BE2C (cell line): ENCODE measurements around the gene BLNK.

Source experiments
- DNase-seq: peaks from one replicate; pipeline ENCODE4 v3.0.0-alpha.2; 2020
- H3K27me3 ChIP-seq: fragments of 250-450 bp; sonication (Bioruptor Pico); 2 replicates; pipeline ENCODE4 v1.5.1; 2020; ENCODE audit warnings: mild to moderate bottlenecking
- H3K36me3 ChIP-seq: fragments of 250-450 bp; sonication (Bioruptor Pico); 2 replicates; pipeline ENCODE4 v1.5.1; 2020; ENCODE audit warnings: mild to moderate bottlenecking
- H3K4me1 ChIP-seq: fragments of 250-450 bp; sonication (Bioruptor Pico); 2 replicates; pipeline ENCODE4 v1.5.1; 2020
- H3K4me3 ChIP-seq: 2 replicates; pipeline ENCODE4 v1.5.1; 2011; ENCODE audit warnings: low read depth, low read length
- H3K9me3 ChIP-seq: fragments of 250-450 bp; sonication (Bioruptor Pico); 2 replicates; pipeline ENCODE4 v1.5.1; 2020
- TF ChIP-seq, protein P1 (sequence below): IDR thresholded peaks from 2 replicates; pipeline ENCODE4 v1.5.1; 2012; ENCODE audit warnings: mild to moderate bottlenecking, low read depth, low read length

The BLNK gene

DNA sequence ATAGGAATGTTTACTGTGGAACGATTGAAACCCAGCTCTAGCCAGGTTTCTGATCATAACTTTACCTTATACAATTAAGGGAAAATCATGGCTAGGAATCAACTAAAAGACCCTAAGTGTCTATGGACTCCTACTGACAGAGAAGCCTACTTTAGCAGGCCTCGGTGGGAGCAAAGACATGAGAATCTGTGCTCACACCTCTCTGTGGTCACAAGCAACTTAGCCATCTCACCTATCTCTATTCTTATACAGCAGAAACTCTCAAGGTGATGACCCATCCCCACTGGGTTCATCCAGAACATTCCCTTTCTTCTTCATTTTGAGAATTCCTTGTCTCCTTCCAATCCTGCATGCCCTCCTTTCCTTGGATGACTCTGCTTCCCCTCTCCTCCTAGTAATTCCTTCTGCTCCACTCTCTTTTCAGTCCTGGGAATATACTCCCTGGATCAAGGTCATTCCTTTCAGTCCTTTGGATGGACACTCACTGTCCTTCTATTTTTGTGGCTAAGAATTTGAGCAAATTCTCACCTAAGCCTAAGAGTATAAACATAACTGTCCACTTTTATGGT is 2.9 kb downstream of the BLNK start:
- no peaks in the 10 kb centered on the region for H3K27me3 ChIP-seq
- no peaks in the 10 kb centered on the region for H3K4me1 ChIP-seq
- H3K9me3 ChIP-seq = no peaks in the 10 kb centered on the region
- H3K4me3 ChIP-seq = no peak overlapping the region
- no peak for DNase-seq
- TF ChIP-seq, protein P1, sequence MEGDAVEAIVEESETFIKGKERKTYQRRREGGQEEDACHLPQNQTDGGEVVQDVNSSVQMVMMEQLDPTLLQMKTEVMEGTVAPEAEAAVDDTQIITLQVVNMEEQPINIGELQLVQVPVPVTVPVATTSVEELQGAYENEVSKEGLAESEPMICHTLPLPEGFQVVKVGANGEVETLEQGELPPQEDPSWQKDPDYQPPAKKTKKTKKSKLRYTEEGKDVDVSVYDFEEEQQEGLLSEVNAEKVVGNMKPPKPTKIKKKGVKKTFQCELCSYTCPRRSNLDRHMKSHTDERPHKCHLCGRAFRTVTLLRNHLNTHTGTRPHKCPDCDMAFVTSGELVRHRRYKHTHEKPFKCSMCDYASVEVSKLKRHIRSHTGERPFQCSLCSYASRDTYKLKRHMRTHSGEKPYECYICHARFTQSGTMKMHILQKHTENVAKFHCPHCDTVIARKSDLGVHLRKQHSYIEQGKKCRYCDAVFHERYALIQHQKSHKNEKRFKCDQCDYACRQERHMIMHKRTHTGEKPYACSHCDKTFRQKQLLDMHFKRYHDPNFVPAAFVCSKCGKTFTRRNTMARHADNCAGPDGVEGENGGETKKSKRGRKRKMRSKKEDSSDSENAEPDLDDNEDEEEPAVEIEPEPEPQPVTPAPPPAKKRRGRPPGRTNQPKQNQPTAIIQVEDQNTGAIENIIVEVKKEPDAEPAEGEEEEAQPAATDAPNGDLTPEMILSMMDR = no peak
- H3K36me3 ChIP-seq = no peaks in the 10 kb centered on the region

- Histone ChIP-seq H3K27me3 (no peaks in the 10 kb centered on the region), H3K9me3 (no peaks in the 10 kb centered on the region), H3K36me3 (no peaks in the 10 kb centered on the region), H3K4me1 (no peaks in the 10 kb centered on the region), H3K4me3 (no peak overlapping the region)
- TF ChIP-seq, protein P1 = no peak
- no peak for DNase-seq
Measured at GRCh38 chr10:96267234-96267705, 4.1 kb downstream of the BLNK start.

DNA sequence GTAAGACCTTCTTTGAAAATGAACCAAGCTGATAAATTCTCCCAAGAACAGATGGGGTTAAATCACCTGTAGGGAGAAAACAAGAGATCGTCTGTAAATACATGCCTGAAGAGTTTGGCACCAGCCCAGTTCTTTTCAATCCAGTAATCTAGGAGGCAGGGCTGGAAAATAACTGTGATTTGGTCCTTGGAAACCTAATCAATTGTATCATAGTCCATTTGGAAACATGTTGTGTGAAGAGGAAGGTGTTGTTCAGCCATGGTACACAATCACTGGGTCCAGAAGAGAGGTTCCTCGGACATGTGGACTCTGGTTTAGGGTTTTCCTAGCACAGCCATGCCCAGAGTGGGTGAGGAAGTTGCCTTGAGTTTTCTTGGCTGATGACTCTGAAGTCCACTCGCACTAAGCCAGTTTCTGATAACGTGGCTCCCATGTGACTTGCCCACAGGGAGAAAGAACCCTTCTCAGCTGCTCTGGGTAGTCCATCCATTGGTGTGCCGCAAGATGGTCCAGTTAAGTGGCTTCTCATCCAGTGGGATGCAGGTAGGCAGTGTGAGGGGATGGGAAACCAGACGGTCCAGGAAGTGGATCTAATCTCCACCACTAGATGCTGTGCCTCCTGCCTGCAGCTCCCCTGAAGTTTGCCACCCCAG is 5.1 kb downstream of the BLNK start:
- Histone ChIP-seq H3K27me3 (no peaks in the 10 kb centered on the region), H3K9me3 (no peaks in the 10 kb centered on the region), H3K4me3 (no peak overlapping the region), H3K36me3 (no peaks in the 10 kb centered on the region), H3K4me1 (no peaks in the 10 kb centered on the region)
- DNase-seq = no peak
- TF ChIP-seq, protein P1 = no peak

DNA sequence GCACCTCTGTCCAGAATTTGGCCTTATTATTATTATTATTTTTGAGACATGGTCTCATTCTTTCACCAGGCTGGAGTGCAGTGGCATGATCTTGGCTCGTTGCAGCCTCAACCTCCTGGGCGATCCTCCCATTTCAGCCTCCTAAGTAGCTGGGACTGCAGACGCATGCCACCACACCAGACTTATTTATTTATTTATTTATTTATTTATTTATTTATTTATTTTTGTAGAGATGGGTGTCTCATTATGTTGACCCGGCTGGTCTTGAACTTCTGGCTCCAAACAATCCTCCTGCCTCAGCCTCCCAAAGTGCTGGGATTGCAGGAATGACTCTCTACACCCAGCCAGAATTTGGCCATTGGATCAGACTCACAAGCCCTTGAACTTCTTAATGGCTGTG is 6.4 kb downstream of the BLNK start:
- Histone ChIP-seq H3K27me3 (no peaks in the 10 kb centered on the region; the same call in 1 of the 2 replicates), H3K36me3 (no peaks in the 10 kb centered on the region), H3K4me1 (no peaks in the 10 kb centered on the region), H3K4me3 (no peak overlapping the region), H3K9me3 (no peaks in the 10 kb centered on the region)
- TF ChIP-seq, protein P1 = no peak
- no peak for DNase-seq

GRCh38 chr10:96263669-96264068 is 7.7 kb downstream of the BLNK start:
- no peaks in the 10 kb centered on the region for H3K9me3 ChIP-seq
- no peaks in the 10 kb centered on the region; the same call in 1 of the 2 replicates for H3K27me3 ChIP-seq
- no peak overlapping the region for H3K4me3 ChIP-seq
- H3K36me3 ChIP-seq = no peaks in the 10 kb centered on the region
- TF ChIP-seq, protein P1 = no peak
- DNase-seq = no peak
- no peaks in the 10 kb centered on the region for H3K4me1 ChIP-seq

- H3K4me3 ChIP-seq = no peak overlapping the region
- no peaks in the 10 kb centered on the region; the same call in 1 of the 2 replicates for H3K27me3 ChIP-seq
- H3K36me3 ChIP-seq = no peaks in the 10 kb centered on the region
- H3K9me3 ChIP-seq = no peaks in the 10 kb centered on the region
- DNase-seq = no peak
- H3K4me1 ChIP-seq = no peaks in the 10 kb centered on the region
- TF ChIP-seq, protein P1 = no peak
Measured at GRCh38 chr10:96263176-96263575, 8.2 kb downstream of the BLNK start.
